H1 (cell line): ENCODE measurements around the gene SEMA3A. TPM values are rescaled to one million over a fixed set of nuclear protein-coding genes. Genes with fewer than 3 reads are reported as not detected.

Experiments
- CTCF ChIA-PET: fragments of 300-600 bp; sonication (Branson Sonifier 250); formaldehyde crosslinking; loops from one replicate; lab custom pipeline; 2021; ENCODE audit not compliant: partially characterized antibody; lab: Charles Lee
- POLR2A ChIA-PET: fragments of 300-600 bp; sonication (Branson Sonifier 250); formaldehyde crosslinking; loops from one replicate; lab custom pipeline; 2021; ENCODE audit warnings: inconsistent platforms; ENCODE audit not compliant: partially characterized antibody; lab: Charles Lee
- DNase-seq, 2 experiments: peaks; one replicate each; pipeline versions ENCODE4 v3.0.0 to v3.0.0-alpha.2; 2010 to 2022; ENCODE audit warnings: low spot score in 2 of 2, low read depth in 1 of 2, mixed read lengths in 1 of 2
- FAIRE-seq: peaks from 2 replicates; lab custom pipeline; 2011; peaks lifted over from hg19 to GRCh38; lab: Jason Lieb, UNC
- H2AFZ ChIP-seq: 2 replicates; pipeline ENCODE4 v1.8.1; 2012; ENCODE audit warnings: low read length, inconsistent platforms
- H2AK5ac ChIP-seq: 2 replicates; pipeline ENCODE4 v1.6.1; 2013; ENCODE audit warnings: low read depth, low read length
- H2BK120ac ChIP-seq: replicated peaks from 2 replicates; pipeline ENCODE3; 2013; ENCODE audit warnings: low read depth, low read length, inconsistent platforms
- H2BK12ac ChIP-seq: 2 replicates; pipeline ENCODE4 v1.6.1; 2013; ENCODE audit warnings: low read depth, low read length
- H2BK15ac ChIP-seq: 2 replicates; pipeline ENCODE4 v1.6.1; 2013; ENCODE audit warnings: low read length
- H2BK20ac ChIP-seq: 2 replicates; pipeline ENCODE4 v1.6.1; 2013; ENCODE audit warnings: low read length
- H2BK5ac ChIP-seq: 2 replicates; pipeline ENCODE4 v1.6.1; 2013; ENCODE audit warnings: low read depth, low read length
- H3K14ac ChIP-seq: 2 replicates; pipeline ENCODE4 v1.6.1; 2013; ENCODE audit warnings: inconsistent platforms; ENCODE audit not compliant: insufficient read length
- H3K18ac ChIP-seq: 2 replicates; pipeline ENCODE4 v1.6.1; 2013; ENCODE audit warnings: low read length; ENCODE audit errors: extremely low read depth
- H3K23ac ChIP-seq: 2 replicates; pipeline ENCODE4 v1.6.1; 2013; ENCODE audit warnings: inconsistent platforms; ENCODE audit not compliant: insufficient read length
- H3K23me2 ChIP-seq: 2 replicates; pipeline ENCODE4 v1.6.1; 2013; ENCODE audit warnings: low read depth, low read length
- H3K27ac ChIP-seq: 2 replicates; pipeline ENCODE4 v1.6.1; 2011; ENCODE audit warnings: low read depth, low read length, inconsistent platforms
- H3K27me3 ChIP-seq, 4 experiments: replicated peaks in 1 of 4; 1 replicate in 1 of 4; 2 replicates in 3 of 4; pipeline versions ENCODE4 v1.6.1 to v1.8.1; 2011 to 2013; ENCODE audit warnings: low read length in 3 of 4, mild to moderate bottlenecking in 3 of 4, inconsistent platforms in 2 of 4, mixed read lengths in 2 of 4, moderate library complexity in 1 of 4; ENCODE audit not compliant: control insufficient read depth in 3 of 4, insufficient read depth in 3 of 4; ENCODE audit errors: extremely low read depth in 1 of 4
- H3K36me3 ChIP-seq, 4 experiments: 2 replicates each; pipeline versions ENCODE4 v1.6.1 to v1.8.1; 2011 to 2013; ENCODE audit warnings: mild to moderate bottlenecking in 4 of 4, low read length in 3 of 4, moderate library complexity in 2 of 4, control low read depth in 1 of 4, inconsistent platforms in 1 of 4; ENCODE audit not compliant: insufficient read depth in 4 of 4, control insufficient read depth in 2 of 4
- H3K4ac ChIP-seq: replicated peaks from 2 replicates; pipeline ENCODE3; 2013; ENCODE audit warnings: low read length, low read depth, mixed read lengths, inconsistent platforms; ENCODE audit not compliant: insufficient read length
- H3K4me1 ChIP-seq, 4 experiments: replicated peaks in 1 of 4; 1 replicate in 1 of 4; 2 replicates in 3 of 4; pipeline versions ENCODE4 v1.6.1 to v1.8.1; 2011 to 2013; ENCODE audit warnings: low read length in 3 of 4, inconsistent platforms in 2 of 4, mixed read lengths in 1 of 4; ENCODE audit not compliant: insufficient read depth in 4 of 4, control insufficient read depth in 3 of 4
- H3K4me2 ChIP-seq, 2 experiments: 2 replicates each; pipeline versions ENCODE4 v1.6.1 to v1.8.1; 2011 to 2013; ENCODE audit warnings: low read depth in 2 of 2, low read length in 2 of 2, control low read depth in 1 of 2, inconsistent platforms in 1 of 2, mild to moderate bottlenecking in 1 of 2; ENCODE audit not compliant: insufficient read depth in 1 of 2
- H3K4me3 ChIP-seq, 4 experiments: fragments of 200-600, 300-600 bp in 1 of 4; sonication (generic), shearing (Covaris generic), sonication (Bioruptor Twin) in 1 of 4; 2 replicates each; pipeline versions ENCODE4 v1.5.1 to v1.8.1; 2011 to 2016; ENCODE audit warnings: low read length in 4 of 4, low read depth in 3 of 4, control low read depth in 2 of 4, inconsistent platforms in 2 of 4, mild to moderate bottlenecking in 2 of 4, mixed read lengths in 1 of 4, moderate library complexity in 1 of 4; ENCODE audit not compliant: insufficient read depth in 2 of 4; ENCODE audit errors: extremely low read depth in 1 of 4
- H3K56ac ChIP-seq: replicated peaks from 2 replicates; pipeline ENCODE3; 2013; ENCODE audit warnings: low read depth, mild to moderate bottlenecking, mixed read lengths, low read length, inconsistent platforms; ENCODE audit not compliant: insufficient read length
- H3K79me1 ChIP-seq: 2 replicates; pipeline ENCODE4 v1.6.1; 2013; ENCODE audit warnings: low read depth, low read length, control low read depth
- H3K79me2 ChIP-seq, 2 experiments: 2 replicates each; pipeline versions ENCODE4 v1.6.1 to v1.8.1; 2012 to 2013; ENCODE audit warnings: low read length in 2 of 2, mild to moderate bottlenecking in 2 of 2, inconsistent platforms in 1 of 2; ENCODE audit not compliant: insufficient read depth in 2 of 2, control insufficient read depth in 1 of 2
- H3K9ac ChIP-seq, 4 experiments: replicated peaks in 1 of 4; 1 replicate in 1 of 4; 2 replicates in 3 of 4; pipeline versions ENCODE4 v1.6.1 to v1.8.1; 2011 to 2013; ENCODE audit warnings: low read depth in 3 of 4, low read length in 3 of 4, control low read depth in 2 of 4, mild to moderate bottlenecking in 2 of 4, moderate library complexity in 2 of 4, inconsistent platforms in 1 of 4; ENCODE audit errors: extremely low read depth in 1 of 4
- H3K9me3 ChIP-seq, 2 experiments: 2 replicates each; pipeline versions ENCODE4 v1.6.1 to v1.8.1; 2012 to 2013; ENCODE audit warnings: mild to moderate bottlenecking in 2 of 2, moderate library complexity in 2 of 2, control low read depth in 1 of 2, inconsistent platforms in 1 of 2, low read depth in 1 of 2, low read length in 1 of 2, mixed read lengths in 1 of 2; ENCODE audit not compliant: insufficient read depth in 2 of 2
- H4K20me1 ChIP-seq, 2 experiments: replicated peaks in 1 of 2; 2 replicates each; pipeline versions ENCODE3 to v1.8.1; 2011 to 2013; ENCODE audit warnings: inconsistent platforms in 2 of 2, low read length in 2 of 2, mild to moderate bottlenecking in 1 of 2; ENCODE audit not compliant: insufficient read depth in 2 of 2, control insufficient read depth in 1 of 2
- H4K5ac ChIP-seq: 2 replicates; pipeline ENCODE4 v1.6.1; 2013; ENCODE audit warnings: low read length, low read depth, mixed read lengths, inconsistent platforms; ENCODE audit not compliant: insufficient read length
- H4K8ac ChIP-seq: 2 replicates; pipeline ENCODE4 v1.8.0; 2013; ENCODE audit warnings: mild to moderate bottlenecking, moderate library complexity, low read length, inconsistent platforms; ENCODE audit not compliant: insufficient read depth; ENCODE audit errors: extremely low read depth
- H4K91ac ChIP-seq: replicated peaks from 2 replicates; pipeline ENCODE3; 2013; ENCODE audit warnings: low read length, mixed read lengths, inconsistent platforms; ENCODE audit not compliant: insufficient read length
- CREB1 ChIP-seq: IDR thresholded peaks from 2 replicates; pipeline ENCODE4 v1.6.1; 2012; ENCODE audit warnings: inconsistent platforms
- RAD21 ChIP-seq, 2 experiments: IDR thresholded peaks in 1 of 2; conservative IDR thresholded peaks in 1 of 2; 2 replicates each; pipeline ENCODE4 v1.6.1; 2011; ENCODE audit warnings: low read depth in 2 of 2, low read length in 2 of 2, improper control_type of control experiment in 1 of 2, inconsistent platforms in 1 of 2, mild to moderate bottlenecking in 1 of 2, moderate library complexity in 1 of 2
- SIN3A ChIP-seq, 2 experiments: IDR thresholded peaks in 1 of 2; conservative IDR thresholded peaks in 1 of 2; 2 replicates each; pipeline ENCODE4 v1.6.1; 2011 to 2012; ENCODE audit warnings: low read length in 2 of 2, improper control_type of control experiment in 1 of 2, low read depth in 1 of 2, mild to moderate bottlenecking in 1 of 2
- TBP ChIP-seq: IDR thresholded peaks from 2 replicates; pipeline ENCODE4 v1.6.1; 2011; ENCODE audit warnings: low read depth, low read length, improper control_type of control experiment
- TEAD4 ChIP-seq: IDR thresholded peaks from 2 replicates; pipeline ENCODE4 v1.6.1; 2012; ENCODE audit warnings: low read depth, low read length, inconsistent platforms, mixed read lengths
- WGBS, 2 experiments: shearing (Covaris generic) in 1 of 2; methylation state at CpG; one replicate each; pipeline versions ENCODE4 v1.1.6 to v1.1.7; 2013 to 2015; ENCODE audit warnings: low lambda C conversion rate in 2 of 2, mixed read lengths in 2 of 2, inconsistent platforms in 1 of 2, low coverage in 1 of 2, missing lambda C conversion rate in 1 of 2; ENCODE audit not compliant: insufficient replicate concordance in 2 of 2, insufficient coverage in 1 of 2, insufficient read length in 1 of 2; ENCODE audit errors: extremely low coverage in 1 of 2, missing lambda C conversion rate in 1 of 2; 5-methylcytosine and 5-hydroxymethylcytosine counted together
- polyA plus RNA-seq, 7 experiments: library from polyadenylated mRNA; depleted of rRNA in 3 of 7; stranded (reverse) in 5 of 7; unstranded in 2 of 7; fragments of >200 nt in 5 of 7; fragments of 200-250 nt in 2 of 7; gene quantifications; 1 replicate in 5 of 7; 2 replicates in 1 of 7; 4 replicates in 1 of 7; pipeline versions ENCODE4 v1.2.1 to v1.2.3, GENCODE V29; 2011 to 2013; ENCODE audit warnings: missing spikeins in 2 of 7, mixed read lengths in 2 of 7
- total RNA-seq: library from RNA; stranded (reverse); fragmentation: NEBNext Ultra II Directional; extraction: Animal tissue kit (Norgen Biotek cat#: 25700); gene quantifications from 2 replicates; pipeline ENCODE4 v1.2.1, GENCODE V29; 2021

SEMA3A gene
- total and polyA plus RNA-seq, 2 of the 8 experiments (the other 6 are each of a cell fraction or from before 2014, with no cell fraction given), result 8.1 to 45.9 TPM

GRCh38 chr7:84025332-84025927, 169.2 kb downstream of the SEMA3A start:
- ChIA-PET CTCF (interaction anchor here (1.3 to 1.8 kb wide), 2 partner anchors 12 to 91 kb away, joined by 3 read pairs; no protein-coding TSS in a partner anchor), POLR2A (interaction anchor here (1.4 kb wide), 1 partner anchor 10 kb away, joined by 3 read pairs; no protein-coding TSS in a partner anchor)
- FAIRE-seq (peak; percentile 24), DNase-seq (peak in 1 of 2 experiments; percentile 15)
- H3K27me3 ChIP-seq, result no peaks in the 10 kb centered on the region
- H3K4me3 ChIP-seq, result no peak overlapping the region
- H3K27ac ChIP-seq, result no peak overlapping the region
- TF ChIP-seq TEAD4 (peak; percentile 76), SIN3A (conservative IDR thresholded peaks at IDR 0.05 in 1 of 2, IDR thresholded peaks at IDR 0.05 in 1 of 2; ENCODE audit: low read depth in 1 of 2, low read length in 2 of 2) (no peak), TBP (no peak), CREB1 (no peak), RAD21 (IDR thresholded peaks at IDR 0.05 in 1 of 2, conservative IDR thresholded peaks at IDR 0.05 in 1 of 2; ENCODE audit: low read depth in 2 of 2, low read length in 2 of 2) (no peak)
- H2BK120ac ChIP-seq, result no peak overlapping the region
- H3K56ac ChIP-seq, result no peak overlapping the region
- H3K9me3 ChIP-seq, result no peaks in the 10 kb centered on the region
- WGBS, 2 experiments, result 89% methylated on average over 3 of the region's 3 CpGs; no CpG with 5 or more reads in 1 of the 2 experiments
- no peak overlapping the region for H2AFZ ChIP-seq
- H3K9ac ChIP-seq, result no peak overlapping the region; a peak in 1 of 7 replicates
- no peak overlapping the region; the same call in 1 of the 2 replicates for H3K18ac ChIP-seq
- H2BK12ac ChIP-seq, result no peak overlapping the region
- H2BK15ac ChIP-seq, result no peak overlapping the region
- H3K23me2 ChIP-seq, result no peaks in the 10 kb centered on the region; the same call in 1 of the 2 replicates
- no peaks in the 10 kb centered on the region for H4K20me1 ChIP-seq
- H3K4ac ChIP-seq, result no peak overlapping the region
- no peak overlapping the region for H3K14ac ChIP-seq
- H2BK5ac ChIP-seq, result no peak overlapping the region
- no peak overlapping the region for H3K23ac ChIP-seq
- H4K91ac ChIP-seq, result no peak overlapping the region
- H2BK20ac ChIP-seq, result no peak overlapping the region
- H3K79me1 ChIP-seq, result no peaks in the 10 kb centered on the region
- H2AK5ac ChIP-seq, result no peak overlapping the region
- no peak overlapping the region for H4K8ac ChIP-seq
- peaks cover 0 to 3% (median 1%) of the 10 kb centered on the region in 4 experiments; a peak in 3 of 7 replicates for H3K4me1 ChIP-seq
- no peak overlapping the region for H4K5ac ChIP-seq
- peaks cover 0 to 2% (median 0%) of the 10 kb centered on the region in 4 experiments; a peak in 1 of 8 replicates for H3K36me3 ChIP-seq
- no peak overlapping the region for H3K4me2 ChIP-seq
- H3K79me2 ChIP-seq, result no peaks in the 10 kb centered on the region
